GM12878 (cell line): ENCODE results near the gene PAX5. TPM values are rescaled to one million over a fixed set of nuclear protein-coding genes. Genes with fewer than 3 reads are reported as not detected.

Source experiments
- ATAC-seq: fragments of 200-7000 bp; cut with Tn5 transposase; 3 replicates; pipeline ENCODE4 v1.9.1; 2020; ENCODE audit warnings: mild to moderate bottlenecking, moderate library complexity
- BruUV-seq: library from RNA; stranded (reverse); fragments of 400-500 nt; replicated peaks from 2 replicates; lab custom pipeline; 2021; lab: Mats Ljungman, UMichigan
- CTCF ChIA-PET: fragments of 300-600 bp; sonication (Branson Sonifier 250); formaldehyde crosslinking; extraction: SDS; loops from one replicate; lab custom pipeline; 2021; ENCODE audit warnings: inconsistent platforms; lab: Yijun Ruan, JAX
- POLR2A ChIA-PET: fragments of 350-600 bp; formaldehyde crosslinking; extraction: SDS; loops from one replicate; lab custom pipeline; 2021; ENCODE audit warnings: inconsistent platforms; lab: Charles Lee
- RAD21 ChIA-PET: fragments of 300-600 bp; sonication (Branson Sonifier 250); formaldehyde crosslinking; loops from one replicate; lab custom pipeline; 2023; ENCODE audit warnings: antibody characterized with exemption; ENCODE audit not compliant: unreplicated experiment; lab: Charles Lee
- SMC1A ChIA-PET: fragments of 300-600 bp; sonication (Branson Sonifier 250); formaldehyde crosslinking; loops from one replicate; lab custom pipeline; 2023; ENCODE audit not compliant: unreplicated experiment, uncharacterized antibody; lab: Charles Lee
- DNase-seq: peaks from one replicate; pipeline ENCODE4 v3.0.0-alpha.2; 2011; ENCODE audit warnings: low read depth, low spot score
- FAIRE-seq: peaks from 3 replicates; lab custom pipeline; 2011; peaks lifted over from hg19 to GRCh38; lab: Jason Lieb, UNC
- H2AFZ ChIP-seq: 2 replicates; pipeline ENCODE4 v1.6.0; 2011; ENCODE audit warnings: low read depth, low read length, control low read depth; ENCODE audit not compliant: control insufficient read depth
- H3K27ac ChIP-seq: 2 replicates; pipeline ENCODE4 v1.5.1; 2011; ENCODE audit warnings: control low read depth; ENCODE audit not compliant: control insufficient read depth, insufficient read depth
- H3K27me3 ChIP-seq, 2 experiments: replicated peaks in 1 of 2; 2 replicates each; pipeline versions ENCODE4 v1.6.0 to v1.6.1; 2011; ENCODE audit warnings: low read length in 1 of 2; ENCODE audit not compliant: control insufficient read depth in 2 of 2, insufficient read depth in 2 of 2
- H3K36me3 ChIP-seq, 2 experiments: 2 replicates each; pipeline ENCODE4 v1.5.1; 2011; ENCODE audit warnings: low read length in 1 of 2; ENCODE audit not compliant: control insufficient read depth in 2 of 2, insufficient read depth in 2 of 2
- H3K4me1 ChIP-seq: 2 replicates; pipeline ENCODE4 v1.6.1; 2011; ENCODE audit warnings: mild to moderate bottlenecking, low read length, moderate library complexity, mixed read lengths; ENCODE audit not compliant: control insufficient read depth, insufficient read depth
- H3K4me2 ChIP-seq: 2 replicates; pipeline ENCODE4 v1.6.0; 2011; ENCODE audit warnings: control low read depth; ENCODE audit not compliant: control insufficient read depth, insufficient read depth
- H3K4me3 ChIP-seq: fragments of 200-600 bp; sonication (generic); 2 replicates; pipeline ENCODE4 v1.5.1; 2016
- H3K79me2 ChIP-seq: 2 replicates; pipeline ENCODE4 v1.6.0; 2011; ENCODE audit warnings: low read length; ENCODE audit not compliant: control insufficient read depth, insufficient read depth
- H3K9ac ChIP-seq: 2 replicates; pipeline ENCODE4 v1.8.0; 2011; ENCODE audit warnings: low read length, control low read depth, mixed read lengths; ENCODE audit not compliant: control insufficient read depth, insufficient read depth
- H3K9me3 ChIP-seq: replicated peaks from 3 replicates; pipeline ENCODE4 v1.5.1; 2011; ENCODE audit warnings: mild to moderate bottlenecking, low read length; ENCODE audit not compliant: control insufficient read depth, insufficient read depth
- H4K20me1 ChIP-seq: 2 replicates; pipeline ENCODE4 v1.6.0; 2011; ENCODE audit not compliant: control insufficient read depth, insufficient read depth
- BACH1 ChIP-seq: fragments of 450-650 bp; IDR thresholded peaks from 2 replicates; pipeline ENCODE4 v1.6.1; 2017; ENCODE audit warnings: mild to moderate bottlenecking, borderline replicate concordance
- KAT2A ChIP-seq: conservative IDR thresholded peaks from 2 replicates; pipeline ENCODE4 v1.6.1; 2011; ENCODE audit warnings: low read depth, low read length; ENCODE audit not compliant: control insufficient read depth
- NBN ChIP-seq: fragments of 450-650 bp; IDR thresholded peaks from 2 replicates; pipeline ENCODE4 v1.6.1; 2016
- NFIC ChIP-seq: IDR thresholded peaks from 2 replicates; pipeline ENCODE4 v1.6.1; 2012; ENCODE audit warnings: low read depth, mild to moderate bottlenecking, inconsistent platforms, low read length, moderate library complexity
- RB1 ChIP-seq: fragments of 450-650 bp; formaldehyde crosslinking; IDR thresholded peaks from 2 replicates; pipeline ENCODE4 v1.6.1; 2017; ENCODE audit warnings: mild to moderate bottlenecking, borderline replicate concordance
- TCF3 ChIP-seq: IDR thresholded peaks from 2 replicates; pipeline ENCODE4 v1.6.1; 2012; ENCODE audit warnings: low read depth, mild to moderate bottlenecking, low read length, borderline replicate concordance; ENCODE audit not compliant: insufficient read depth
- WGBS: methylation state at CpG from one replicate; pipeline ENCODE4 v1.1.6; 2016; ENCODE audit warnings: low lambda C conversion rate; ENCODE audit not compliant: insufficient replicate concordance, insufficient coverage; ENCODE audit errors: missing lambda C conversion rate; 5-methylcytosine and 5-hydroxymethylcytosine counted together
- in situ Hi-C: fragments of 300-500 bp; cut with MboI; formaldehyde crosslinking; loops from 9 replicates; pipeline ENCODE4 v1.14.3; 2018; ENCODE audit warnings: mixed read lengths
- intact Hi-C: fragments of 100-400 bp; cut with micrococcal nuclease; formaldehyde crosslinking; loops from one replicate; pipeline ENCODE4 v1.14.2; 2022; ENCODE audit not compliant: unreplicated experiment
- polyA plus RNA-seq, 11 experiments: library from polyadenylated mRNA; depleted of rRNA in 4 of 11; unstranded in 6 of 11; stranded (reverse) in 5 of 11; fragments of >200 nt; fragmentation: Nextera tagmentation in 4 of 11; fragmentation: Illumina TruSeq in 1 of 11; extraction: Ambion mirVana in 4 of 11; extraction: Trizol in 1 of 11; gene quantifications; 1 replicate in 1 of 11; 2 replicates in 10 of 11; pipeline versions ENCODE4 v1.2.1 to v1.2.3, GENCODE V29; 2011 to 2016; ENCODE audit warnings: inconsistent platforms in 2 of 11, missing spikeins in 2 of 11, low read depth in 1 of 11
- total RNA-seq, 4 experiments: library from RNA; depleted of rRNA in 3 of 4; stranded (reverse); fragments of >200 nt in 3 of 4; fragmentation: Illumina TruSeq in 1 of 4; extraction: Trizol in 1 of 4; gene quantifications; 2 replicates each; pipeline versions ENCODE4 v1.2.1 to v1.2.3, GENCODE V29; 2013 to 2021
- TF ChIP-seq, protein P1 (sequence below): IDR thresholded peaks from 2 replicates; pipeline ENCODE4 v1.6.1; 2011; ENCODE audit warnings: borderline replicate concordance, low read depth, mild to moderate bottlenecking, moderate library complexity, mixed read lengths, low read length; ENCODE audit not compliant: insufficient read depth; ENCODE audit errors: extremely low read length

Gene PAX5
- total and polyA plus RNA-seq, 10 of the 15 experiments (the other 5 are each of a cell fraction or from before 2014, with no cell fraction given): 2.2 to 123 (median 31.9) TPM

DNA sequence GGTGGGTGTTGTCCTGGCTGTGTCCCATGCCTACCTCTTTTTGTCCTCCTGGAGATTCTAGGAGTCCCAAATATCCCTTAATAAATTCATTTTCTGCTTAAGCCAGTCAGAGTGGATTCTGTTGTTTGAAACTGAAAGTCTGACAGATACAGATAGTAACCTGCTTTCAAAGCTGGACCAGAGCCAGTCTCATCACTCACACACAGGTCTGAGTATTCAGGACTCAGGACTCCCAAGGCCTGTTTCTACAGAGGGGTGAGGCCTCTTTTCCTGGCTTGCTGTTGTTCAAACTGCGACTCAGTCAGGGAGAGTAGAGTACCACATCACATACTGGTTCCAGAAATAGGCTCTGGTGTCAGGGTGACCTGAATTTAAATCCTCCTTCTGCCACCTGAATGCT is 190.1 kb downstream of the PAX5 start:
- H4K20me1 ChIP-seq: no peaks in the 10 kb centered on the region; the same call in 1 of the 2 replicates
- H3K9ac ChIP-seq: no peak overlapping the region
- H2AFZ ChIP-seq: no peak overlapping the region
- FAIRE-seq (no peak), ATAC-seq (no peak), DNase-seq (no peak)
- H3K36me3 ChIP-seq: peaks cover 45 to 52% of the 10 kb centered on the region in 2 experiments
- WGBS: 0% methylated on average over 1 of the region's 1 CpG
- no peak overlapping the region for H3K4me2 ChIP-seq
- CTCF ChIA-PET: no interaction called here
- RAD21 ChIA-PET: no interaction called here
- in situ Hi-C loops: no loop called here
- BruUV-seq: no TSS peak
- POLR2A ChIA-PET: no interaction called here
- peaks cover 11% of the 10 kb centered on the region; the same call in 1 of the 2 replicates for H3K4me1 ChIP-seq
- no peak overlapping the region for H3K4me3 ChIP-seq
- intact Hi-C loops: no loop called here
- no peaks in the 10 kb centered on the region for H3K27me3 ChIP-seq
- SMC1A ChIA-PET: interaction anchor here (1.2 kb wide), 1 partner anchor 9 kb away, joined by 3 read pairs; no protein-coding TSS in a partner anchor
- TF ChIP-seq NFIC: no peak
- TF ChIP-seq RB1: no peak
- no peak for TF ChIP-seq TCF3
- no peak for TF ChIP-seq NBN
- TF ChIP-seq BACH1: no peak
- TF ChIP-seq, protein P1, sequence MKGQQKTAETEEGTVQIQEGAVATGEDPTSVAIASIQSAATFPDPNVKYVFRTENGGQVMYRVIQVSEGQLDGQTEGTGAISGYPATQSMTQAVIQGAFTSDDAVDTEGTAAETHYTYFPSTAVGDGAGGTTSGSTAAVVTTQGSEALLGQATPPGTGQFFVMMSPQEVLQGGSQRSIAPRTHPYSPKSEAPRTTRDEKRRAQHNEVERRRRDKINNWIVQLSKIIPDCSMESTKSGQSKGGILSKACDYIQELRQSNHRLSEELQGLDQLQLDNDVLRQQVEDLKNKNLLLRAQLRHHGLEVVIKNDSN: no peak
- TF ChIP-seq KAT2A: no peak
- no peaks in the 10 kb centered on the region for H3K79me2 ChIP-seq
- no peak overlapping the region for H3K27ac ChIP-seq
- no peaks in the 10 kb centered on the region for H3K9me3 ChIP-seq
